HG03457 (cell line): Measurements from ENCODE around the gene CEP72.
"Not testable (repeated sequence)": the region's sequence is repeated elsewhere in the genome, so short reads cannot be mapped to it uniquely, and the experiment has no call there.

Experiments
- ATAC-seq: cut with Tn5 transposase; IDR thresholded peaks from one replicate; pipeline ENCODE4 v1.9.1; 2021; ENCODE audit warnings: moderate number of reproducible peaks; ENCODE audit not compliant: unreplicated experiment

The CEP72 gene

GRCh38 chr5:696753-697702 lies 84.9 kb downstream of the CEP72 start:
- ATAC-seq: not testable (repeated sequence)
